ENCODE data around the gene LIMCH1. TPM values are rescaled to one million over a fixed set of nuclear protein-coding genes. Genes with fewer than 3 reads are reported as not detected.

The LIMCH1 gene
- polyA plus RNA-seq, 1 experiment, result 1.1 TPM

DNA sequence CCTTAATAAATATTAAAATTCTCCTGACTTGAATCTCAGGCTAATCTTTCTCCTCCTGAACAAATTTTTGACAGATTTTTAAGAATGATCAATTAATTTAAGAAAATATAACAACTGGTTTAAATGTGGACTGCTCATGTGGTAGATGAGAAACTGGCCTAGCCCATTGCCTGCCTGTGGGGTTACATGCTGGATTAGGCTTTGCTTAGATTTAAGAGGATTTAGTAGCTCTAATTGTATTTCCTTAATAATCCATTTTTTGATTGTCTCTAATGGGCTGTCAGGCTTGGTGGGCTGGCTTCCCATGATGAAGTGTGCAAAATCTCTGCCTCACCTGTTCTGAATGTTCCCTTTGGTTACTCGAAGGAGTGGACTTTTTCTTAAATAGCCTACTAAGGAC is 27.8 kb upstream of the LIMCH1 start:
- Histone ChIP-seq H3K9me3 (ENCODE audit: control insufficient read depth, insufficient read depth, low read length) (no peaks in the 10 kb centered on the region), H3K27ac (ENCODE audit: low read depth, low read length) (no peak overlapping the region), H3K4me3 (ENCODE audit: low read depth, low read length) (no peak overlapping the region), H3K27me3 (ENCODE audit: control insufficient read depth, insufficient read depth, low read length) (peaks cover under 1% of the 10 kb centered on the region)
- DNase-seq (ENCODE audit: low read depth, low spot score), result no peak
- CTCF ChIA-PET, result no interaction called here
- POLR2A ChIA-PET, result no interaction called here
- TF ChIP-seq CTCF (IDR thresholded peaks at IDR 0.05; ENCODE audit: low read depth, low read length), result no peak

DNA sequence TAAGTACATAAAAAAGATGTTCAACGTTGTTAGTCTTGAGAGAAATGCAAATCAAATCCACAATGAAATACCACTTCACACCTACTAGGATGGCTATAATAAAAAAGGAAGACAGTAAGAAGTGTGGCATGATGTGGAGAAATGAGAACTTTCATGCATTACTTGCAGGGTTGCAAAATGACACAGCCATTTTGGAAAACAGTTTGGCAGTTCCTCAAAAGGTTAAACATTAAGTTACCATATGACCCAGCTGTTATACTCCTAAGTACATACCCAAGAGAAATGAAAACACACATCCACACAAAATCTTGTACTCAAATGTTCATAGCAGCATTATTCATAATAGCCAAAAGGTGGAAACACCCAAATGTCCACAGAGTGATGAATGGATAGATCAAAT is 25.8 kb upstream of the LIMCH1 start:
- Histone ChIP-seq H3K27me3 (ENCODE audit: control insufficient read depth, insufficient read depth, low read length) (peaks cover 2% of the 10 kb centered on the region), H3K27ac (ENCODE audit: low read depth, low read length) (no peak overlapping the region), H3K9me3 (ENCODE audit: control insufficient read depth, insufficient read depth, low read length) (no peaks in the 10 kb centered on the region), H3K4me3 (ENCODE audit: low read depth, low read length) (no peak overlapping the region)
- CTCF ChIA-PET, result no interaction called here
- TF ChIP-seq CTCF (IDR thresholded peaks at IDR 0.05; ENCODE audit: low read depth, low read length), result no peak
- POLR2A ChIA-PET, result no interaction called here
- DNase-seq (ENCODE audit: low read depth, low spot score), result no peak

GRCh38 chr4:41512596-41512995 is 25.4 kb upstream of the LIMCH1 start:
- CTCF ChIA-PET, result no interaction called here

GRCh38 chr4:41514169-41514568 is 23.8 kb upstream of the LIMCH1 start:
- ChIA-PET CTCF (no interaction called here), POLR2A (no interaction called here)
- no peak for DNase-seq (ENCODE audit: low read depth, low spot score)
- no peak overlapping the region for H3K4me3 ChIP-seq (ENCODE audit: low read depth, low read length)
- H3K27ac ChIP-seq (ENCODE audit: low read depth, low read length), result no peak overlapping the region
- no peaks in the 10 kb centered on the region for H3K9me3 ChIP-seq (ENCODE audit: control insufficient read depth, insufficient read depth, low read length)
- no peak for TF ChIP-seq CTCF (IDR thresholded peaks at IDR 0.05; ENCODE audit: low read depth, low read length)
- H3K27me3 ChIP-seq (ENCODE audit: control insufficient read depth, insufficient read depth, low read length), result peaks cover 2% of the 10 kb centered on the region

More at GRCh38 chr4:41512596-41512995, 25.4 kb upstream of the LIMCH1 start:
- DNase-seq (ENCODE audit: low read depth, low spot score), result no peak
- Histone ChIP-seq H3K27ac (ENCODE audit: low read depth, low read length) (no peak overlapping the region), H3K4me3 (ENCODE audit: low read depth, low read length) (no peak overlapping the region), H3K9me3 (ENCODE audit: control insufficient read depth, insufficient read depth, low read length) (no peaks in the 10 kb centered on the region), H3K27me3 (ENCODE audit: control insufficient read depth, insufficient read depth, low read length) (peaks cover 2% of the 10 kb centered on the region)
- POLR2A ChIA-PET, result no interaction called here
- no peak for TF ChIP-seq CTCF (IDR thresholded peaks at IDR 0.05; ENCODE audit: low read depth, low read length)

GRCh38 chr4:41514766-41515481 is 23.0 kb upstream of the LIMCH1 start:
- Histone ChIP-seq H3K27me3 (ENCODE audit: control insufficient read depth, insufficient read depth, low read length) (peaks cover 2% of the 10 kb centered on the region), H3K4me3 (ENCODE audit: low read depth, low read length) (no peak overlapping the region), H3K27ac (ENCODE audit: low read depth, low read length) (no peak overlapping the region), H3K9me3 (ENCODE audit: control insufficient read depth, insufficient read depth, low read length) (no peaks in the 10 kb centered on the region)
- TF ChIP-seq CTCF (IDR thresholded peaks at IDR 0.05; ENCODE audit: low read depth, low read length), result no peak
- DNase-seq (ENCODE audit: low read depth, low spot score), result no peak
- POLR2A ChIA-PET, result no interaction called here
- CTCF ChIA-PET, result no interaction called here
